Dedifferentiated amniotic fluid mesenchymal stem cell (primary cell): Measurements from ENCODE around the gene NAT9.

Experiments used
- DNase-seq: peaks from one replicate; pipeline ENCODE4 v3.0.0-alpha.2; 2016; ENCODE audit errors: extremely low spot score

NAT9 gene, protein sequence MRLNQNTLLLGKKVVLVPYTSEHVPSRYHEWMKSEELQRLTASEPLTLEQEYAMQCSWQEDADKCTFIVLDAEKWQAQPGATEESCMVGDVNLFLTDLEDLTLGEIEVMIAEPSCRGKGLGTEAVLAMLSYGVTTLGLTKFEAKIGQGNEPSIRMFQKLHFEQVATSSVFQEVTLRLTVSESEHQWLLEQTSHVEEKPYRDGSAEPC

GRCh38 chr17:74776044-74776962, at the start of gene NAT9:
Gene NAT9, minus strand, starts transcription at chr17:74776345. Its CDS starts 647 bp downstream, at chr17:74775698.
- peak; percentile 94 for DNase-seq

- no peak for DNase-seq
Measured at GRCh38 chr17:74824961-74825627, 48.9 kb upstream of the NAT9 start.

DNA sequence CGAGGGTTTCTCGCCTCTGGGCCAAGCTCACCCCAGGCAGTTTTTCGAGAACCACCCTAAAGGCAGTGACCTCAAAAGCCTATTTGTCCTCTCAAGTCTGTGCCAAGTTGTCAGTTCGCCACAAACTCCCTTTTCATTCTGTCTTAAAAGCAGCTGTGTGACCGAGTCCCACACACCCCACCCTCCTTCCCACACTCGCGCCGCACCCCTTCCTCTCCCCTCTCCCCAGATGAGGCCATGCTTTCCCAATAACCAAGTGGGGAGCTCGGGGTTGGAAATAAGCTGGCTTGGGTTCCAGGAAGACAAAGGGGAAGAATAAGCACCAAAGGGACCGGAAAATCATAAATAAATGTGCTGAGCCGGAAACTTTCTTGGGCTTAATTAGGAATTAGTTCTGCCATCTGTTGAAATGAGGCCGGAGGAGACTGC, 46.8 kb upstream of the NAT9 start:
- DNase-seq = no peak

DNA sequence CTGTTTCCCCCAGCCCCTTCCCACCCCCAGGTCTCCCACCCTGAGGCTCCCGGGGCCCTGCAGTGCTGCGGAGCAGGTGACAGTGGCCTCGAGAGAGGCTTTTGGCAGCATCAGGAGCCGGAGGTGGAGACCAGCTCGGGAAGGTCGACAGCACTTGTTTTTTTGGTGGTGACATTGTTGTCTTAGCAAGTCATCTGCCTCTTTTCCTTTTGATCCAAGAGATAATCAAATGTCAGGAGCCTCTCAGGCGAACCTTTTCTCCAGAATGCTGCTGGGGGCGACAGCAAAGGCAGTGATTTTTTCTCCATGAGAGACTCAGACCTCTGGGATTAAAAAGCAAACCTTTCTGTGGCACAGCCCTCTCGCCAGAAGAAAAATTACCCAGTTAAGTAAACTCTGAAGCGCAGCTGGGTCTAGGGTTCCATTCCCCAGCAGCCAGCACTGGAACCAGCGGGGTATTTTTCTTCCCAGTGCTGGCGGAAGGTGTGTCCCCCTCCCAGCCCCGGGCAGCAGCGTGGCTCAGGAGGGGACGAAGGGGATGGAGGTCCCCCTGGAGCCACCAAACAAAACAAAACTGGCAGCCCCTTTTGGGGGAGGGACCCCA, 46.3 kb upstream of the NAT9 start:
- DNase-seq = no peak

DNA sequence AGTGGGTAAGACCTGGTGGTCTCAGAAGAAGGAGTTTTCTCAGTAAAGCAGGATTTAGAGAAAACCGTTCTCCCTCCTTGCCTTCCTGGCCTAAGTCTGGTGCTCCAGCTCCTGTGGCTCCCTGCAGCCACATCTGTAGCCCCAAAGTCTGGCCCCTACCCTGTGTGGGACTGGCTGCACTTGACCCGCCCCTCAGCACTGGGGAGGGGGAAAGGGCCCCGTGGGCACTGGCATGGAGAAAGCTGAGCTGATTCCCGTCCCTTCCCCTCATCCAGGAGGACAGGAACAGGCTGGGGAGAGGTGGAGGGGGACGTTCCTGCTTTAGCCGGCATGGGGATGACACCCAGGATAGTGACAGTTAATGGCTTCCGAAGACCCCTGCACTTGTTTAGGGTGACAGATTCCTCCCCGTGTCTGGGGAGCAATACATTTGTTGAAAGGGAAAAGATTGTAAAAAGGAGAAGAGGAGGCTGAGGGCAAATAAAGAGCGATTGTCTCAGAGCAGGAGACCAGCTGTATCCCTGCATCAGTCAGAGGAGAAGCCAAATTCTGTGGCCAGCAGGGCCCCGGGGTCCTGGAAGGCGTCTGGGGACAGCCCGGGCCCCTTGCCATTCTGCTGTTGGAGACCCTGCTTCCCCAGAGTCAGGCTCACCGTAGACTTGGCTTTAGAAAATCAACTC, 45.6 kb upstream of the NAT9 start:
- DNase-seq = no peak

GRCh38 chr17:74819801-74820436, 43.8 kb upstream of the NAT9 start:
- no peak for DNase-seq

- no peak for DNase-seq
Measured at GRCh38 chr17:74818291-74818938, 42.3 kb upstream of the NAT9 start.

DNA sequence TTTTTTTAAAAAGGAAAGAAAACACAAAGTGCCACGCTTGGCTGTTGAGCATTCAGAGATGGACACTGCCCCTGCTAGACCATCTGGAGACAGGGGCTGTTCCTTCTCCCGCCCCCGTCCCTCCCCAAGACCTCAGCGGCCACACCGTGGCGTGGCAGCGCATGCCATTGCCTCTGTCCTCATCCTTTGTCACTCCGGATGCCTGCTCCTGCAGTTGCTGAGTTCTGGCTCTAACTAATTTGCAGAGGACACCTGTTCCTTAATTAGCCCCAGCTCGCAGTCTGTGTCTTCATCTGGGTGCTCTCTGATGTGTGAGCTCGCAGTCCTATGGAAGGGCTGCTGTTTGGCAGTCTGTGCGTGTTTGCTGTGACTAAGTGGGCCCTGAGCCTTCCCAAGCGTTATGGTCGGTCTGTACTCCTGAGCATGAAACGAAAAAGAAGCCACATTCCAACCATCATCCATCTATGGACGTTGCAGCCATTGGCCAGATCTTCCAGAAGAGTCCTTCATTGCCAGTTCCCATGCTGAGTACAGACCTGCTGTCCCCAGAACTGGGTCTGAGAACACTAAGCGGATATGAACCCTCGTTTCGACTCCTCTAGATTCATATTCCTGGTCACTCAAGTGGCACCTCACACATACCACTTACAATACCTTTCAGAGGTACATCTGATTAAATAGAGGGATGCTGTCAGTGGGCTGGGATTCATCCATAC, 40.9 kb upstream of the NAT9 start:
- no peak for DNase-seq

DNA sequence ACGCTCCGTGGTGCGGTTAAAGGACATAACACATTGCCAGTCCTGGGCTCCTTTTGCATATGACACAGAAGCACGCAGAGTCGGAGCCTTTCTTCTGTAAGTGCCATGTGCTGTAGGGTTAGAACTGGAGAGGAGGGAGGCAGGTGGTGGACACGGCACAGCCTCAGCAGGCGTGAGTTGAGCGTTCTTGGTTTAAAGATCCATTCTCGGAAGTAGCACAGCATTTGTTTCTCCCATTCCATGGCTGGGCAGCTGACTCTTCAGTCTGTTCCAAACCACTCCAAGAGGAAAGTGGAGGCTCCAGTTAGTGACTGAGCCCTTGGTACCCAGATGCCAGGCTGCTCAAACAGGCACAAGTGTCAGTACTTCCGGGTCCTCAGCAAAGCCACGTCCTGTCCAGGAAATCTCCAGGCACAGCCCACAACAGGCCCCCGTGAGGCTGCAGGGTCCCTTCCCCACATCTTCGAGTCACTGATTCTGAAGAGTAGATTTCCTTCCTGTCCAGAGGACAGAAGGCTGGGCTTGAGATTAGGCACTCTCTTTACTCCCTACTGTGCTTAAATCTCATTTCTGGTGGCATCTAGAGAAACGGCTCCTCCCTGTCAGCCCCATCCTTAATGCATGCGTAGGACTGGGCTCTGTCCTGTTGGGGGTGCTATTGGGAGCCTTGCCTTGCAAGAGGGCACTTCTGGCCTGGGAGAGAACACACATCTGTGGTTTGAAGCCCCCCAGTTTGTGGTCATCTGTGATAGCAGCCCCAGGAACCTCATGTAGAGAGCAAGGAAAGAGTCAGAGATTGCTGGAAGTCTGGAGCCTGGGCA, 39.6 kb upstream of the NAT9 start:
- DNase-seq = no peak

GRCh38 chr17:74815067-74815466, 38.9 kb upstream of the NAT9 start:
- DNase-seq = no peak

GRCh38 chr17:74814453-74814852, 38.3 kb upstream of the NAT9 start:
- DNase-seq = no peak

GRCh38 chr17:74812109-74813009, 36.2 kb upstream of the NAT9 start:
- no peak for DNase-seq

DNA sequence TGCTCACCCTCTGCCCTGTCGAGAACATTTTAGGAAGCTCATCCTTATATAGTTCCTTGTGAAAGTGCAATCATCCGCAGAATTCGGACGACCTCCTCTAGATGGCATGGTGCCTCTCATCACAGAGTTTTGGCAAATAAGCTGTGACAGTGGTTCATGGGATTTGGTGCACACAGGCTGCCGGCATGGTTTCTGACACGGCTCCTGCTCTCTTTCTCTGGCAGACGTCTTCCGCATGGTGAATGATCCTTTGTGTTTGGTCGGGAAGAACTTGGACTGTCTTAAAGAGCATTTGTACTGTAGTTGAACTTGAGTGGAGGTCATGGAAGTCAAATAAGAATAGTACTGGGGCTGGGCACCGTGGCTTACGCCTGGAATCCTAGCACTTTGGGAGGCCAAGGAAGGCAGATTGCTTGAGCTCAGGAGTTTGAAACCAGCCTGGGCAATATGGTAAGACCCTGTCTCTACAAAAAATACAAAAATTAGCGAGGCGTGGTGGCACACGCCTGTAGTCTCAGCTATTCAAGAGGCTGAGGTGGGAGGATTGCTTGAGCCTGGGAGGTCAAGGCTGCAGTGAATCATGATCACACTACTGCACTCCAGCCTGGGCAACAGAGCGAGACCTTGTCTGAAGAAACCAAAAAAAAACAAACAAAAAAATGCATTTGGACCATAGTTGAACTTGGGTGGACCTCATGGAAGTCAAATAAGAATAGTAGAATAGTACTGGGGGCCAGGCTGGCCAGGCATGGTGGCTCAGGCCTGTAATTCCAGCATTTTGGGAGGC, 34.7 kb upstream of the NAT9 start:
- no peak for DNase-seq

DNA sequence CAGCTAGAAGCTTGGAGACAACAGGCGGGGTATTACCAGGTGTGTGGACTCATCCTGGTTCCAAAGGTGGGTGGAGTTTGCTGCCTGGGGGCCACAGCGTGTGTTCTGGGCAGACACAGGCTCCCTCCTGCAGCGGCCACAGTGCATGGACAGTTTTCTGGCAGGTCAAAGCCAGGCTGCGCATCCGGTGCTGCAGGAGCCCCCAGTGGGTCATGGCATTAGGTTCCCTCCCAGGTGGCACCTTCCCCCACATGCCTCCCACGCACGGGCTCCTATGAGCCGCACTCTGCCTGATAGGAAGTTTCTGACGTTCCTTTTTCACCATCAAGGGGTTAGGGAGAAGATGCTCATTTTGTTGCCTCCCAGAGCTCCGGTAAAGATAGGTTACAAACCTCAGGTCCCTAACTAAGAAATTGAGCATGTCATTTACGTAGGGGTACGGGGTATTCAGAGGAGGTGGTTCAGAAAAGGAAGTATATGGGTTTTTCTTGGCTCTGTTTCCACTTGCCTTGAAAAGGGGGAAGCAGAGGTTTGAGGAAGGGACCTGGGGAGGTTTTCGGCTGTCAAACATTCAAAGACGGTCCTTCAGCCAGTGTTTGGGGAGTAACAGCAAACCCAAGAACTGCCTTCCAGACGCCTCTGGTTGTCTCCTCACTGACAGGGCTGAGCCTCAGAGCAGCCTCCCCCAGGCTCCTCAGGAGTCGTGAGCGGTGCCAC, 32.7 kb upstream of the NAT9 start:
- DNase-seq = no peak

DNA sequence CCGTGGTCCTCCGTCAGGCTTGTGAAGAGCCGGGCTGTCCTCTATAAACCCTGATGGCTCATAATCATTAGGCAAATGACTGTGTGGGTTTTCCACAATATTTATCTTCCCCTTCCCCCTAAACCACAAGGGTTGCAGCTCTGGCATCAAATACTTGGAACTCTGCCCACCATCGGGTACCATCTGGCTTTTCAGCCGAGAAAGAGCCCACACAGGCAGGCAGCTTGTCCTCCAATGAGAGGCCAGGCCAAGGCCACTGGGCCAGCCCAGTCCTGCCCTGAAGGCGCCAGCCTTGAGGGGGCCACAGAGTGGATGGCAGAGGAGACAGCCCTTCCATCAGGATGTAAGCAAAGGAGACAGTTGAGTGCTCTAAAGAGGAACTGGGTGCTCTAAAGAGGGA, 31.8 kb upstream of the NAT9 start:
- DNase-seq = no peak

GRCh38 chr17:74807441-74807840, 31.3 kb upstream of the NAT9 start:
- DNase-seq = no peak

DNA sequence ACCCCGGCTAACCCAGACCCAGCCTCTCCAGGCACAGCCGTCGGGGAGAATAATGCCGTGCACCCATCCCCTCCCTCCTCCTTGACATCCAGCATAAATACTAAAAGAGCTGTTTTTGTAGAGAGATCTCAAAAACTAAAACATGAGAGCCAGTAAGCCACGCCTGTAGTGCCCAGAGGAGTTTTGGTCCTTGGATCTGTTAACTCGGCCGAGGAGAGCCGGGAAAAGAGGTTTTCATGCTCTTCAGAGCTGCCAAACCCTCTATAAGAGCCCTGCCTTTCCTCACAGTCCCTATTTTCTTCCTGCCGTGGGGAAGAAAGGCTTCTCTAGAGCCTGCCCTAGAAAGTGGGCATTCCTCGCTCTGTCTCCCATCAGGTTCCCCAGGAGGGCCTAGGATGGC, 30.2 kb upstream of the NAT9 start:
- DNase-seq = no peak
